ENCODE measurements around the gene ZNF654.

- TF ChIP-seq, protein P1, sequence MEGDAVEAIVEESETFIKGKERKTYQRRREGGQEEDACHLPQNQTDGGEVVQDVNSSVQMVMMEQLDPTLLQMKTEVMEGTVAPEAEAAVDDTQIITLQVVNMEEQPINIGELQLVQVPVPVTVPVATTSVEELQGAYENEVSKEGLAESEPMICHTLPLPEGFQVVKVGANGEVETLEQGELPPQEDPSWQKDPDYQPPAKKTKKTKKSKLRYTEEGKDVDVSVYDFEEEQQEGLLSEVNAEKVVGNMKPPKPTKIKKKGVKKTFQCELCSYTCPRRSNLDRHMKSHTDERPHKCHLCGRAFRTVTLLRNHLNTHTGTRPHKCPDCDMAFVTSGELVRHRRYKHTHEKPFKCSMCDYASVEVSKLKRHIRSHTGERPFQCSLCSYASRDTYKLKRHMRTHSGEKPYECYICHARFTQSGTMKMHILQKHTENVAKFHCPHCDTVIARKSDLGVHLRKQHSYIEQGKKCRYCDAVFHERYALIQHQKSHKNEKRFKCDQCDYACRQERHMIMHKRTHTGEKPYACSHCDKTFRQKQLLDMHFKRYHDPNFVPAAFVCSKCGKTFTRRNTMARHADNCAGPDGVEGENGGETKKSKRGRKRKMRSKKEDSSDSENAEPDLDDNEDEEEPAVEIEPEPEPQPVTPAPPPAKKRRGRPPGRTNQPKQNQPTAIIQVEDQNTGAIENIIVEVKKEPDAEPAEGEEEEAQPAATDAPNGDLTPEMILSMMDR (conservative IDR thresholded peaks at IDR 0.05; ENCODE audit: low read depth in 2 of 2) = no peak
- TF ChIP-seq EZH2 (IDR thresholded peaks at IDR 0.05; ENCODE audit: low read depth, unreplicated experiment) (no peak), POLR2AphosphoS5 (IDR thresholded peaks at IDR 0.05; ENCODE audit: low read depth) (no peak), CREB1 (CRISPR knock-in tag; IDR thresholded peaks at IDR 0.05; ENCODE audit: low read depth) (no peak), EZH2phosphoT487 (IDR thresholded peaks at IDR 0.05; ENCODE audit: unreplicated experiment) (no peak), JUNB (IDR thresholded peaks at IDR 0.05; ENCODE audit: unreplicated experiment) (no peak), NANOG (IDR thresholded peaks at IDR 0.05; ENCODE audit: borderline replicate concordance) (no peak), ZNF331 (CRISPR knock-in tag; IDR thresholded peaks at IDR 0.05; ENCODE audit: low read depth) (no peak), STAT1 (IDR thresholded peaks at IDR 0.05; ENCODE audit: unreplicated experiment) (no peak), ZNF462 (CRISPR knock-in tag; IDR thresholded peaks at IDR 0.05) (no peak)
- TF ChIP-seq, protein P2, sequence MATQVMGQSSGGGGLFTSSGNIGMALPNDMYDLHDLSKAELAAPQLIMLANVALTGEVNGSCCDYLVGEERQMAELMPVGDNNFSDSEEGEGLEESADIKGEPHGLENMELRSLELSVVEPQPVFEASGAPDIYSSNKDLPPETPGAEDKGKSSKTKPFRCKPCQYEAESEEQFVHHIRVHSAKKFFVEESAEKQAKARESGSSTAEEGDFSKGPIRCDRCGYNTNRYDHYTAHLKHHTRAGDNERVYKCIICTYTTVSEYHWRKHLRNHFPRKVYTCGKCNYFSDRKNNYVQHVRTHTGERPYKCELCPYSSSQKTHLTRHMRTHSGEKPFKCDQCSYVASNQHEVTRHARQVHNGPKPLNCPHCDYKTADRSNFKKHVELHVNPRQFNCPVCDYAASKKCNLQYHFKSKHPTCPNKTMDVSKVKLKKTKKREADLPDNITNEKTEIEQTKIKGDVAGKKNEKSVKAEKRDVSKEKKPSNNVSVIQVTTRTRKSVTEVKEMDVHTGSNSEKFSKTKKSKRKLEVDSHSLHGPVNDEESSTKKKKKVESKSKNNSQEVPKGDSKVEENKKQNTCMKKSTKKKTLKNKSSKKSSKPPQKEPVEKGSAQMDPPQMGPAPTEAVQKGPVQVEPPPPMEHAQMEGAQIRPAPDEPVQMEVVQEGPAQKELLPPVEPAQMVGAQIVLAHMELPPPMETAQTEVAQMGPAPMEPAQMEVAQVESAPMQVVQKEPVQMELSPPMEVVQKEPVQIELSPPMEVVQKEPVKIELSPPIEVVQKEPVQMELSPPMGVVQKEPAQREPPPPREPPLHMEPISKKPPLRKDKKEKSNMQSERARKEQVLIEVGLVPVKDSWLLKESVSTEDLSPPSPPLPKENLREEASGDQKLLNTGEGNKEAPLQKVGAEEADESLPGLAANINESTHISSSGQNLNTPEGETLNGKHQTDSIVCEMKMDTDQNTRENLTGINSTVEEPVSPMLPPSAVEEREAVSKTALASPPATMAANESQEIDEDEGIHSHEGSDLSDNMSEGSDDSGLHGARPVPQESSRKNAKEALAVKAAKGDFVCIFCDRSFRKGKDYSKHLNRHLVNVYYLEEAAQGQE (IDR thresholded peaks at IDR 0.05; ENCODE audit: unreplicated experiment) = no peak
- TF ChIP-seq, protein P3, sequence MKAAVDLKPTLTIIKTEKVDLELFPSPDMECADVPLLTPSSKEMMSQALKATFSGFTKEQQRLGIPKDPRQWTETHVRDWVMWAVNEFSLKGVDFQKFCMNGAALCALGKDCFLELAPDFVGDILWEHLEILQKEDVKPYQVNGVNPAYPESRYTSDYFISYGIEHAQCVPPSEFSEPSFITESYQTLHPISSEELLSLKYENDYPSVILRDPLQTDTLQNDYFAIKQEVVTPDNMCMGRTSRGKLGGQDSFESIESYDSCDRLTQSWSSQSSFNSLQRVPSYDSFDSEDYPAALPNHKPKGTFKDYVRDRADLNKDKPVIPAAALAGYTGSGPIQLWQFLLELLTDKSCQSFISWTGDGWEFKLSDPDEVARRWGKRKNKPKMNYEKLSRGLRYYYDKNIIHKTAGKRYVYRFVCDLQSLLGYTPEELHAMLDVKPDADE (IDR thresholded peaks at IDR 0.05) = no peak
Measured at GRCh38 chr3:88192631-88193030, 133.6 kb downstream of the ZNF654 start.
